HCT116 (cell line): ENCODE data around the gene BPIFB3. TPM values are rescaled to one million over a fixed set of nuclear protein-coding genes. Genes with fewer than 3 reads are reported as not detected.

ENCODE experiments used
- ATAC-seq: fragments of 200-7000 bp; cut with Tn5 transposase; 2 replicates; pipeline ENCODE4 v1.9.1; 2020; ENCODE audit warnings: mild to moderate bottlenecking, moderate library complexity
- BruUV-seq: library from RNA; stranded (reverse); fragments of 400-500 nt; replicated peaks from 2 replicates; lab custom pipeline; 2021; lab: Mats Ljungman, UMichigan
- CTCF ChIA-PET: fragments of 300-600 bp; sonication (Branson Sonifier 250); formaldehyde crosslinking; loops from one replicate; lab custom pipeline; 2021; ENCODE audit warnings: antibody characterized with exemption; lab: Charles Lee
- POLR2A ChIA-PET: fragments of 300-600, 350-600 bp; sonication (Branson Sonifier 250); formaldehyde crosslinking; loops from one replicate; lab custom pipeline; 2021; ENCODE audit warnings: antibody characterized with exemption; lab: Charles Lee
- RAD21 ChIA-PET, 2 experiments: fragments of 300-600 bp; sonication (Branson Sonifier 250); formaldehyde crosslinking; loops; one replicate each; lab custom pipeline; 2023; ENCODE audit warnings: low total read pairs in 2 of 2; ENCODE audit not compliant: uncharacterized antibody in 2 of 2, unreplicated experiment in 2 of 2, low non-redundant PET in 1 of 2; lab: Charles Lee
- DNase-seq: peaks from one replicate; pipeline ENCODE4 v3.0.0-alpha.2; 2010; ENCODE audit warnings: low read depth, low spot score
- H2AFZ ChIP-seq: fragments of 200-600 bp; shearing (Covaris generic), sonication (generic); 2 replicates; pipeline ENCODE4 v1.6.1; 2017; ENCODE audit warnings: low read depth, mixed run types, mixed read lengths, antibody characterized with exemption, low read length; ENCODE audit not compliant: poor library complexity, severe bottlenecking
- H3K27ac ChIP-seq: 2 replicates; pipeline ENCODE4 v1.5.1; 2012; ENCODE audit warnings: low read depth, low read length
- H3K27me3 ChIP-seq: fragments of 200-600 bp; sonication (generic); 2 replicates; pipeline ENCODE4 v1.6.1; 2016; ENCODE audit warnings: mixed run types, low read length, mixed read lengths; ENCODE audit not compliant: insufficient read depth
- H3K36me3 ChIP-seq, 2 experiments: fragments of 200-500 bp in 1 of 2; fragments of 200-600 bp in 1 of 2; sonication (Bioruptor generic) in 1 of 2; sonication (generic) in 1 of 2; 2 replicates each; pipeline versions ENCODE4 v1.5.1 to v1.6.1; 2014 to 2016; ENCODE audit warnings: low read length in 2 of 2, inconsistent platforms in 1 of 2, mixed read lengths in 1 of 2, mixed run types in 1 of 2; ENCODE audit not compliant: insufficient read depth in 2 of 2, control insufficient read depth in 1 of 2
- H3K4me1 ChIP-seq, 2 experiments: fragments of 200-600 bp in 1 of 2; sonication (generic) in 1 of 2; 2 replicates each; pipeline versions ENCODE4 v1.5.1 to v1.6.1; 2012 to 2017; ENCODE audit warnings: low read length in 2 of 2, inconsistent platforms in 1 of 2, mild to moderate bottlenecking in 1 of 2, mixed read lengths in 1 of 2, mixed run types in 1 of 2, moderate library complexity in 1 of 2; ENCODE audit not compliant: insufficient read depth in 2 of 2, control insufficient read depth in 1 of 2
- H3K4me2 ChIP-seq: fragments of 200-600 bp; sonication (generic); 2 replicates; pipeline ENCODE4 v1.6.1; 2017; ENCODE audit warnings: mixed run types, low read length, mixed read lengths
- H3K4me3 ChIP-seq, 2 experiments: fragments of 200-600 bp in 1 of 2; sonication (generic) in 1 of 2; replicated peaks in 1 of 2; 2 replicates each; pipeline ENCODE4 v1.5.1; 2011 to 2016; ENCODE audit warnings: low read length in 2 of 2, control low read depth in 1 of 2, low read depth in 1 of 2, mild to moderate bottlenecking in 1 of 2, mixed read lengths in 1 of 2, mixed run types in 1 of 2
- H3K79me2 ChIP-seq: fragments of 200-600 bp; sonication (generic); 2 replicates; pipeline ENCODE4 v1.6.1; 2017; ENCODE audit warnings: mild to moderate bottlenecking, mixed run types, low read length, moderate library complexity, mixed read lengths; ENCODE audit not compliant: insufficient read depth
- H3K9ac ChIP-seq: fragments of 200-600 bp; sonication (generic); 2 replicates; pipeline ENCODE4 v1.6.1; 2016; ENCODE audit warnings: low read length, mixed read lengths
- H3K9me2 ChIP-seq: fragments of 200-600 bp; sonication (generic), shearing (Covaris generic); 2 replicates; pipeline ENCODE4 v1.6.1; 2017; ENCODE audit warnings: mixed run types, mild to moderate bottlenecking, moderate library complexity; ENCODE audit not compliant: insufficient read depth
- H3K9me3 ChIP-seq, 2 experiments: fragments of 200-500 bp in 1 of 2; fragments of 200-600 bp in 1 of 2; sonication (Bioruptor generic) in 1 of 2; sonication (generic) in 1 of 2; 2 replicates each; pipeline ENCODE4 v1.6.1; 2014 to 2017; ENCODE audit warnings: low read length in 2 of 2, mixed read lengths in 2 of 2, inconsistent platforms in 1 of 2, low read depth in 1 of 2, mild to moderate bottlenecking in 1 of 2, mixed run types in 1 of 2, moderate library complexity in 1 of 2; ENCODE audit not compliant: control insufficient read depth in 1 of 2, insufficient read depth in 1 of 2
- H4K20me1 ChIP-seq: fragments of 200-600 bp; sonication (generic), shearing (Covaris generic); 2 replicates; pipeline ENCODE4 v1.6.1; 2017; ENCODE audit warnings: mixed run types, mild to moderate bottlenecking, moderate library complexity; ENCODE audit not compliant: insufficient read depth
- CEBPB ChIP-seq: IDR thresholded peaks from 2 replicates; pipeline ENCODE4 v1.6.1; 2012; ENCODE audit warnings: low read depth
- CTCF ChIP-seq, 3 experiments: fragments of 200-600 bp in 1 of 3; sonication (generic) in 1 of 3; IDR thresholded peaks in 2 of 3; conservative IDR thresholded peaks in 1 of 3; 2 replicates each; pipeline ENCODE4 v1.5.1; 2012 to 2017; ENCODE audit warnings: low read depth in 2 of 3, low read length in 2 of 3, antibody characterized with exemption in 1 of 3, borderline replicate concordance in 1 of 3, control low read depth in 1 of 3, mild to moderate bottlenecking in 1 of 3, mixed read lengths in 1 of 3, mixed run types in 1 of 3, moderate library complexity in 1 of 3; ENCODE audit not compliant: insufficient read depth in 1 of 3
- EGR1 ChIP-seq: IDR thresholded peaks from 2 replicates; pipeline ENCODE4 v1.6.1; 2012; ENCODE audit warnings: low read depth
- EZH2 ChIP-seq: fragments of 200-600 bp; sonication (generic); IDR thresholded peaks from 2 replicates; pipeline ENCODE4 v1.6.1; 2017; ENCODE audit warnings: antibody characterized with exemption, mixed run types
- EZH2phosphoT487 ChIP-seq: fragments of 200-600 bp; IDR thresholded peaks from 2 replicates; pipeline ENCODE4 v1.6.1; 2018; ENCODE audit warnings: antibody characterized with exemption, borderline replicate concordance
- JUND ChIP-seq: IDR thresholded peaks from 2 replicates; pipeline ENCODE4 v1.6.1; 2012
- POLR2A ChIP-seq: IDR thresholded peaks from 2 replicates; pipeline ENCODE4 v1.7.0; 2011; ENCODE audit warnings: borderline replicate concordance; ENCODE audit not compliant: insufficient read depth, insufficient read length; ENCODE audit errors: extremely low read depth
- POLR2AphosphoS5 ChIP-seq: IDR thresholded peaks from 2 replicates; pipeline ENCODE4 v1.6.1; 2011; ENCODE audit warnings: mild to moderate bottlenecking, low read depth, low read length, moderate library complexity
- RAD21 ChIP-seq: IDR thresholded peaks from 2 replicates; pipeline ENCODE4 v1.6.1; 2012; ENCODE audit warnings: low read depth, mild to moderate bottlenecking
- REST ChIP-seq: IDR thresholded peaks from 2 replicates; pipeline ENCODE4 v1.6.1; 2012; ENCODE audit warnings: low read depth
- SP1 ChIP-seq: IDR thresholded peaks from 2 replicates; pipeline ENCODE4 v1.6.1; 2012; ENCODE audit warnings: low read depth
- YY1 ChIP-seq: IDR thresholded peaks from 2 replicates; pipeline ENCODE4 v1.6.1; 2011; ENCODE audit warnings: low read length, low read depth, moderate library complexity, mild to moderate bottlenecking; ENCODE audit not compliant: insufficient replicate concordance; ENCODE audit errors: extremely low read depth
- ZBTB33 ChIP-seq: IDR thresholded peaks from 2 replicates; pipeline ENCODE4 v1.6.1; 2011; ENCODE audit warnings: mild to moderate bottlenecking, low read length, moderate library complexity; ENCODE audit not compliant: insufficient replicate concordance; ENCODE audit errors: extremely low read depth
- ZNF274 ChIP-seq: fragments of 200-500 bp; sonication (Bioruptor generic); IDR thresholded peaks from 2 replicates; pipeline ENCODE4 v1.6.1; 2014; ENCODE audit warnings: mild to moderate bottlenecking, low read depth, low read length, inconsistent platforms
- intact Hi-C: fragments of 100-400 bp; cut with micrococcal nuclease; formaldehyde crosslinking; loops from 2 replicates; pipeline ENCODE4 v1.10.0; 2022
- total RNA-seq: library from RNA; stranded (reverse); gene quantifications from one replicate; pipeline ENCODE4 v1.2.1, GENCODE V29; 2021; ENCODE audit not compliant: unreplicated experiment

BPIFB3 gene
- total RNA-seq, 1 experiment from 2014 or later = not detected

GRCh38 chr20:33054381-33054780, 678 bp downstream of the BPIFB3 start (continued):
- TF ChIP-seq ZBTB33 (no peak), REST (no peak)

GRCh38 chr20:33054791-33055190, 1.1 kb downstream of the BPIFB3 start:
- Histone ChIP-seq H3K4me1 (no peaks in the 10 kb centered on the region), H3K9ac (no peak overlapping the region), H3K4me3 (no peak overlapping the region), H3K9me3 (no peaks in the 10 kb centered on the region), H3K9me2 (no peaks in the 10 kb centered on the region), H3K36me3 (no peaks in the 10 kb centered on the region), H3K27me3 (no peaks in the 10 kb centered on the region), H3K27ac (no peak overlapping the region), H2AFZ (no peak overlapping the region), H4K20me1 (no peaks in the 10 kb centered on the region), H3K4me2 (no peak overlapping the region), H3K79me2 (no peaks in the 10 kb centered on the region)
- ChIA-PET RAD21 (no interaction called here), CTCF (no interaction called here), POLR2A (no interaction called here)
- DNase-seq (no peak), ATAC-seq (no peak)
- TF ChIP-seq EZH2phosphoT487 (no peak), POLR2A (no peak), POLR2AphosphoS5 (no peak), ZNF274 (no peak), CTCF (IDR thresholded peaks at IDR 0.05 in 2 of 3, conservative IDR thresholded peaks at IDR 0.05 in 1 of 3; ENCODE audit: borderline replicate concordance in 1 of 3, insufficient read depth in 1 of 3, low read depth in 2 of 3, low read length in 2 of 3) (no peak), JUND (no peak), EZH2 (no peak), ZBTB33 (no peak), YY1 (no peak), EGR1 (no peak), CEBPB (no peak), RAD21 (no peak), SP1 (no peak)
- BruUV-seq = no TSS peak
- intact Hi-C loops = no loop called here
